ENCODE data around the gene ABI1. TPM values are rescaled to one million over a fixed set of nuclear protein-coding genes. Genes with fewer than 3 reads are reported as not detected.

Gene ABI1
- total RNA-seq, 1 donor from 2014 or later, result 59.3 TPM

- intact Hi-C loops (cut with micrococcal nuclease), result no loop called here
Observed at GRCh38 chr10:26776258-26776657, 84.5 kb downstream of the ABI1 start.

GRCh38 chr10:26773633-26774032, 87.1 kb downstream of the ABI1 start:
- intact Hi-C loops (cut with micrococcal nuclease), result no loop called here

GRCh38 chr10:26770069-26770468, 90.7 kb downstream of the ABI1 start:
- intact Hi-C loops (cut with micrococcal nuclease), result no loop called here

GRCh38 chr10:26765549-26765948, 95.2 kb downstream of the ABI1 start:
- intact Hi-C loops (cut with micrococcal nuclease), result no loop called here

GRCh38 chr10:26759008-26759407, 101.8 kb downstream of the ABI1 start:
- intact Hi-C loops (cut with micrococcal nuclease), result no loop called here

GRCh38 chr10:26755443-26755903, 105.3 kb downstream of the ABI1 start:
- intact Hi-C loops (cut with micrococcal nuclease), result no loop called here

GRCh38 chr10:26746061-26746460, 114.7 kb downstream of the ABI1 start:
- intact Hi-C loops (cut with micrococcal nuclease), result no loop called here

GRCh38 chr10:26743841-26744240, 116.9 kb downstream of the ABI1 start:
- intact Hi-C loops (cut with micrococcal nuclease), result no loop called here

GRCh38 chr10:26743091-26743490, 117.7 kb downstream of the ABI1 start:
- intact Hi-C loops (cut with micrococcal nuclease), result no loop called here

- intact Hi-C loops (cut with micrococcal nuclease), result no loop called here
Observed at GRCh38 chr10:26741368-26741767, 119.4 kb downstream of the ABI1 start.

GRCh38 chr10:26739071-26739631, 121.6 kb downstream of the ABI1 start:
- intact Hi-C loops (cut with micrococcal nuclease), result no loop called here

GRCh38 chr10:26738301-26738911, 122.4 kb downstream of the ABI1 start:
- intact Hi-C loops (cut with micrococcal nuclease), result no loop called here

- intact Hi-C loops (cut with micrococcal nuclease), result no loop called here
Observed at GRCh38 chr10:26737730-26738129, 123.0 kb downstream of the ABI1 start.

- intact Hi-C loops (cut with micrococcal nuclease), result no loop called here
Observed at GRCh38 chr10:26735435-26735834, 125.3 kb downstream of the ABI1 start.

GRCh38 chr10:26733750-26734568, 126.8 kb downstream of the ABI1 start:
- intact Hi-C loops (cut with micrococcal nuclease), result no loop called here

- intact Hi-C loops (cut with micrococcal nuclease), result no loop called here
Observed at GRCh38 chr10:26730552-26730951, 130.2 kb downstream of the ABI1 start.

- intact Hi-C loops (cut with micrococcal nuclease), result loop anchor here (10.0 kb wide), 1 partner anchor 425 kb away; the partner anchor contains the start of genes MASTL and YME1L1
Observed at GRCh38 chr10:26729395-26729794, 131.4 kb downstream of the ABI1 start.

GRCh38 chr10:26728957-26729356, 131.8 kb downstream of the ABI1 start:
- intact Hi-C loops (cut with micrococcal nuclease), result loop anchor here (10.0 kb wide), 1 partner anchor 426 kb away; the partner anchor contains the start of genes MASTL and YME1L1

- intact Hi-C loops (cut with micrococcal nuclease), result loop anchor here (10.0 kb wide), 1 partner anchor 428 kb away; the partner anchor contains the start of genes MASTL and YME1L1
Observed at GRCh38 chr10:26727005-26727404, 133.8 kb downstream of the ABI1 start.

- intact Hi-C loops (cut with micrococcal nuclease), result loop anchor here (1.0 to 10.0 kb wide), 4 partner anchors 135 to 429 kb away; partner anchors contain the start of genes MASTL and YME1L1
Observed at GRCh38 chr10:26725837-26726727, 134.7 kb downstream of the ABI1 start.

- intact Hi-C loops (cut with micrococcal nuclease), result loop anchor here (10.0 kb wide), 1 partner anchor 432 kb away; the partner anchor contains the start of genes MASTL and YME1L1
Observed at GRCh38 chr10:26723016-26723415, 137.7 kb downstream of the ABI1 start.

Measured in T-helper 2 cell treated with Interferon-gamma antibody and Interleukin-4, amounts not matched to agents 100 ng/mL and 5 ng/mL, for 36 hours (primary cell).